Cardiac muscle cell (in vitro differentiated cells and primary cell): ENCODE results near the gene MSX2. TPM values are rescaled to one million over a fixed set of nuclear protein-coding genes. Genes with fewer than 3 reads are reported as not detected.
A peak's percentile ranks its signal among the peaks of the same experiment; 100 is the strongest.

ENCODE experiments used
- DNase-seq, 2 donors: peaks; one replicate each; pipeline versions ENCODE4 v3.0.0 to v3.0.0-alpha.2; 2010 to 2017; ENCODE audit warnings: low read depth in 1 of 2, low spot score in 1 of 2
- H3K27ac ChIP-seq: fragments of 200-600 bp; sonication (generic); 2 replicates; pipeline ENCODE4 v1.5.1; 2016
- H3K27me3 ChIP-seq: fragments of 200-600 bp; sonication (generic); 2 replicates; pipeline ENCODE4 v1.6.0; 2016; ENCODE audit warnings: control low read depth
- H3K36me3 ChIP-seq: fragments of 200-600 bp; sonication (generic); 2 replicates; pipeline ENCODE4 v1.5.1; 2016; ENCODE audit warnings: control low read depth
- H3K4me1 ChIP-seq: fragments of 200-600 bp; sonication (generic); 2 replicates; pipeline ENCODE4 v1.8.1; 2017; ENCODE audit warnings: low read depth, mild to moderate bottlenecking, mixed run types
- H3K4me3 ChIP-seq: fragments of 200-600 bp; sonication (generic); 2 replicates; pipeline ENCODE4 v1.5.1; 2016; ENCODE audit warnings: mild to moderate bottlenecking
- H3K9me3 ChIP-seq: fragments of 200-600 bp; sonication (generic); 2 replicates; pipeline ENCODE4 v1.5.1; 2017; ENCODE audit warnings: low read depth, mild to moderate bottlenecking, control low read depth
- CTCF ChIP-seq: IDR thresholded peaks from 2 replicates; pipeline ENCODE4 v1.5.1; 2012; ENCODE audit warnings: low read depth, mild to moderate bottlenecking, low read length
- polyA plus RNA-seq: library from polyadenylated mRNA; unstranded; fragments of >200 nt; fragmentation: Nextera tagmentation; extraction: Ambion mirVana; gene quantifications from 2 replicates; pipeline ENCODE4 v1.2.1, GENCODE V29; 2016
- total RNA-seq: library from RNA; depleted of rRNA; stranded (reverse); fragments of >200 nt; gene quantifications from 2 replicates; pipeline ENCODE4 v1.2.3, GENCODE V29; 2016

MSX2 gene
- total and polyA plus RNA-seq, 2 experiments from 2014 or later: 104 to 123 TPM

DNA sequence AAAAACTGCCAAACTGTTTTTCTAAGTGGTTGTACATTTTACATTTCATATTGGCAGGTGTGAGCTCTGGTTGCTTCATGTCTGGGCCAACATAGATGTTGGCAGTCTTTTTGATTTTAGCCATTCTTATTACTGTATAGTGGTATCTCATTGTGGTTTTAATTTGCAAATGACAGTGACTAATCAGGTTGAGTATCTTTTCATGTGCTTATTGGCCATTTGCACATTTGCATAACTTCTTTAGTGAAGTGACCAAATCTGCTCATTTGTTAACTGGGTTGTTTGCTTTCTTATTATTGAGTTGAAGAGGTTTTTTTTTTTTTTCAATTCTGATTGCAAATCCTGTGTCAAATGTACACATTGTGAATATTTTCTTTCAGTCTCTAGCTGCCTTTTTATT, 36.9 kb upstream of the MSX2 start:
- DNase-seq: no peak
- Histone ChIP-seq H3K36me3 (no peaks in the 10 kb centered on the region), H3K4me3 (no peak overlapping the region), H3K9me3 (no peaks in the 10 kb centered on the region), H3K27me3 (peaks cover 25% of the 10 kb centered on the region), H3K4me1 (peaks cover 9% of the 10 kb centered on the region), H3K27ac (no peak overlapping the region)
- no peak for TF ChIP-seq CTCF

- Histone ChIP-seq H3K27me3 (peaks cover 25% of the 10 kb centered on the region), H3K27ac (no peak overlapping the region), H3K4me3 (peak overlapping the region; percentile 7), H3K36me3 (no peaks in the 10 kb centered on the region), H3K4me1 (peaks cover 20% of the 10 kb centered on the region), H3K9me3 (no peaks in the 10 kb centered on the region)
- DNase-seq: no peak
- no peak for TF ChIP-seq CTCF
Measured at GRCh38 chr5:174688441-174689354, 35.7 kb upstream of the MSX2 start.

- Histone ChIP-seq H3K27me3 (peaks cover 25% of the 10 kb centered on the region), H3K27ac (no peak overlapping the region), H3K4me3 (no peak overlapping the region), H3K36me3 (no peaks in the 10 kb centered on the region), H3K9me3 (no peaks in the 10 kb centered on the region), H3K4me1 (peaks cover 33% of the 10 kb centered on the region)
- TF ChIP-seq CTCF: no peak
- peak; percentile 3 to 6 for DNase-seq
Measured at GRCh38 chr5:174690271-174690670, 34.1 kb upstream of the MSX2 start.

GRCh38 chr5:174692381-174692780, 32.0 kb upstream of the MSX2 start:
- no peak for DNase-seq
- Histone ChIP-seq H3K9me3 (no peaks in the 10 kb centered on the region), H3K27me3 (peaks cover 18% of the 10 kb centered on the region), H3K36me3 (no peaks in the 10 kb centered on the region), H3K4me1 (peaks cover 33% of the 10 kb centered on the region), H3K27ac (peak overlapping the region; percentile 61), H3K4me3 (no peak overlapping the region)
- no peak for TF ChIP-seq CTCF

- Histone ChIP-seq H3K27me3 (peaks cover 12% of the 10 kb centered on the region), H3K27ac (peak overlapping the region; percentile 61)
- no peak for TF ChIP-seq CTCF
Measured at GRCh38 chr5:174692982-174693422, 31.4 kb upstream of the MSX2 start.

More at GRCh38 chr5:174692982-174693422, 31.4 kb upstream of the MSX2 start:
- Histone ChIP-seq H3K4me3 (no peak overlapping the region), H3K4me1 (peaks cover 33% of the 10 kb centered on the region), H3K9me3 (no peaks in the 10 kb centered on the region), H3K36me3 (no peaks in the 10 kb centered on the region)
- peak in 1 of 2 donors; percentile 81 for DNase-seq
